ENCODE results near the gene LSR.
"Not testable (repeated sequence)": the region's sequence is repeated elsewhere in the genome, so short reads cannot be mapped to it uniquely, and the experiment has no call there.

The LSR gene

GRCh38 chr19:35281303-35281702 is 32.5 kb downstream of the LSR start:
- Mint-ChIP-seq H3K36me3 (no peaks in the 10 kb centered on the region), H3K27ac (no peak overlapping the region)

DNA sequence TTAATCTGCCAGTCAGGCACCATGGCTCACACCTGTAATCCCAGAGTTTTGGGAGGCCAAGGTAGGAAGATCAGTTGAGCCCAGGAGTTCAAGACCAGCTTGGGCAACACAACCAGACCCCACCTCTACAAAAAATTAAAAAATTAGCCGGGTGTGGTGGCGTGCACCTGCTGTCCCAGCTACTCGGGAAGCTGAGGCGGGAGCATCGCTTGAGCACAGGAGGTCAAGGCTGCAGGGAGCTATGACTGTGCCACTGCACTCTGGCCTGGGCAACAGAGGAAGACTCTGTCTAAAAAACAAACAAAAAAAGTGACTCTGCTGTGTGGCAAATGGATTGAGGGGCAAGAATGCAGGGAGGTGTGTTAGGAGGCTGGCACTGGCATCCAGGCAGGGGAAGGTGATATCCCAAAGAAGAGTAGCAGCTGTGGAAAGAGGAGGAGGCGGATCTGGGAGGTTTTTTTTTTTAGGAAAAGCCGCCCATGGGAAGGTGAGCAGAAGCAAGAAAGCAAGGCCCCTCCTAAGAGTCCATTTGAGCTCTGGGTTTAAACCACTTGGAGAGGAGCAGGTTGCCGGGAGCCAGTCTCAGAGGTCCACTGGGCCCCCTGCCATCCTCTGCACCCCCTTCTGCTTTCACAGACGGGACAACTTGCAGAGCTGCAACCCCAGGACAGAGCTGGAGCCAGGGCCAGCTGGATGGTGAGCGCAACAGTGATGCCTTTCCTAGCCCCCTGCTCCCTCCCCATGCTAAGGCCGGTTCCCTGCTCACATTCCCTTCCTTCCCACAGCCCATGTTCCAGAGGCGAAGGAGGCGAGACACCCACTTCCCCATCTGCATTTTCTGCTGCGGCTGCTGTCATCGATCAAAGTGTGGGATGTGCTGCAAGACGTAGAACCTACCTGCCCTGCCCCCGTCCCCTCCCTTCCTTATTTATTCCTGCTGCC is 35.6 kb downstream of the LSR start:
- Mint-ChIP-seq H3K4me3 (no peak overlapping the region), H3K4me1 (no peaks in the 10 kb centered on the region), H3K27ac (no peak overlapping the region), H3K9me3 (no peaks in the 10 kb centered on the region), H3K27me3 (peaks cover 6% of the 10 kb centered on the region), H3K36me3 (no peaks in the 10 kb centered on the region)

More at GRCh38 chr19:35281303-35281702, 32.5 kb downstream of the LSR start:
- no peaks in the 10 kb centered on the region for H3K4me1 Mint-ChIP-seq
- no peaks in the 10 kb centered on the region for H3K9me3 Mint-ChIP-seq
- peaks cover 6% of the 10 kb centered on the region for H3K27me3 Mint-ChIP-seq
- H3K4me3 Mint-ChIP-seq, result no peak overlapping the region

GRCh38 chr19:35285095-35285449 is 36.3 kb downstream of the LSR start:
- no peak overlapping the region for H3K27ac Mint-ChIP-seq
- H3K4me1 Mint-ChIP-seq, result no peaks in the 10 kb centered on the region
- H3K27me3 Mint-ChIP-seq, result peaks cover 6% of the 10 kb centered on the region

GRCh38 chr19:35285465-35285864 is 36.7 kb downstream of the LSR start:
- not testable (repeated sequence) for H3K9me3 Mint-ChIP-seq, H3K4me1 Mint-ChIP-seq, H3K27me3 Mint-ChIP-seq, H3K27ac Mint-ChIP-seq, H3K36me3 Mint-ChIP-seq, H3K4me3 Mint-ChIP-seq

More at GRCh38 chr19:35285095-35285449, 36.3 kb downstream of the LSR start:
- H3K36me3 Mint-ChIP-seq, result no peaks in the 10 kb centered on the region
- no peaks in the 10 kb centered on the region for H3K9me3 Mint-ChIP-seq
- H3K4me3 Mint-ChIP-seq, result no peak overlapping the region

GRCh38 chr19:35286101-35286500 is 37.3 kb downstream of the LSR start:
- not testable (repeated sequence) for H3K4me1 Mint-ChIP-seq, H3K27me3 Mint-ChIP-seq

GRCh38 chr19:35287713-35288112 is 38.9 kb downstream of the LSR start:
- H3K27ac Mint-ChIP-seq, result no peak overlapping the region
- peaks cover 6% of the 10 kb centered on the region for H3K27me3 Mint-ChIP-seq
- no peaks in the 10 kb centered on the region for H3K4me1 Mint-ChIP-seq
- H3K36me3 Mint-ChIP-seq, result no peaks in the 10 kb centered on the region
- no peak overlapping the region for H3K4me3 Mint-ChIP-seq
- no peaks in the 10 kb centered on the region for H3K9me3 Mint-ChIP-seq

More at GRCh38 chr19:35286101-35286500, 37.3 kb downstream of the LSR start:
- H3K4me3 Mint-ChIP-seq, H3K36me3 Mint-ChIP-seq, H3K27ac Mint-ChIP-seq, H3K9me3 Mint-ChIP-seq: not testable (repeated sequence)

DNA sequence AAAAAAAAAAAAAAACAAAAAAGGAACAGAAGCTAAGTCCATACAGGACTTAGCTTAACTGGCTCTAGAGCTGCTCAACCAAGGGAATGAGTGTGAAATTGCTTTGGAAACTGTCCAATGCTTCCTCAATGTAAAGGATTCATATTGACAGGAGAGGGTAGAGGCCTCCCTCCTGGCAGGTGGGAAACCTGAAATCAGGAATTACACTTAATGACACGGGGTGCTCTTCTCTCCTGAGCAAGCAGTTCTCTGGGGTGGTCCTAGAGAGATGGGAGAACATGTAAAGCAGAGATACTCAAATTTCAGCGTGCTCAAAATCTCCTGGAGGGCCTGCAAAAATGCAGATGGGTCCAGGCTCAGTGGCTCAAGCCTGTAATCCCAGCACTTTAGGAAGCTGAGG is 39.5 kb downstream of the LSR start:
- no peaks in the 10 kb centered on the region for H3K9me3 Mint-ChIP-seq
- no peaks in the 10 kb centered on the region for H3K36me3 Mint-ChIP-seq
- H3K4me1 Mint-ChIP-seq, result no peaks in the 10 kb centered on the region
- peaks cover 4% of the 10 kb centered on the region for H3K27me3 Mint-ChIP-seq
- H3K27ac Mint-ChIP-seq, result no peak overlapping the region
- no peak overlapping the region for H3K4me3 Mint-ChIP-seq

DNA sequence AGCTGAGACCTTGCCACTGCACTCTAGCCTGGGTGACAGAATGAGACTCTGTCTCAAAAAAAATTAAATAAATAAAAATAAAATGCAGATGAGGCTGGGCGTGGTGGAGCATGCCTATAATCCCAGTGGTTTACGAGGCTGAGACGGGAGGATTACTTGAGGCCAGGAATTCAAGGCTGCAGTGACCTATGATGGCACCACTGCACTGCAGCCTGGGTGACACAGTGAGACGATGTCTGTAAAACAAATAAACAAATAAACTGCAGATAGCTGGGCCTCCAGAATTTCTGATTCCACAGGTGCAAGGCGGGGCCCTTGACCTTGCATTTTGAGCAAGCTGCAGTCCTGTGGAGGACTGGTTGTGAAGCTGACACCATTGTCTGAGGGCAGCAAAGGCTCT is 40.1 kb downstream of the LSR start:
- no peak overlapping the region for H3K27ac Mint-ChIP-seq
- H3K4me1 Mint-ChIP-seq, result no peaks in the 10 kb centered on the region
- no peak overlapping the region for H3K4me3 Mint-ChIP-seq

GRCh38 chr19:35290381-35291127 is 41.8 kb downstream of the LSR start:
- Mint-ChIP-seq H3K27me3 (no peaks in the 10 kb centered on the region), H3K4me3 (no peak overlapping the region), H3K27ac (no peak overlapping the region), H3K9me3 (no peaks in the 10 kb centered on the region), H3K36me3 (no peaks in the 10 kb centered on the region), H3K4me1 (peaks cover under 1% of the 10 kb centered on the region)

More for the DNA sequence above, 40.1 kb downstream of the LSR start:
- H3K9me3 Mint-ChIP-seq, result no peaks in the 10 kb centered on the region
- H3K27me3 Mint-ChIP-seq, result peaks cover 2% of the 10 kb centered on the region
- no peaks in the 10 kb centered on the region for H3K36me3 Mint-ChIP-seq

- H3K9me3 Mint-ChIP-seq, result no peaks in the 10 kb centered on the region
- H3K4me3 Mint-ChIP-seq, result no peak overlapping the region
- no peak overlapping the region for H3K27ac Mint-ChIP-seq
- no peaks in the 10 kb centered on the region for H3K27me3 Mint-ChIP-seq
- no peaks in the 10 kb centered on the region for H3K36me3 Mint-ChIP-seq
- H3K4me1 Mint-ChIP-seq, result peaks cover 6% of the 10 kb centered on the region
These were observed 42.5 kb downstream of the LSR start for GRCh38 chr19:35291259-35291658.

DNA sequence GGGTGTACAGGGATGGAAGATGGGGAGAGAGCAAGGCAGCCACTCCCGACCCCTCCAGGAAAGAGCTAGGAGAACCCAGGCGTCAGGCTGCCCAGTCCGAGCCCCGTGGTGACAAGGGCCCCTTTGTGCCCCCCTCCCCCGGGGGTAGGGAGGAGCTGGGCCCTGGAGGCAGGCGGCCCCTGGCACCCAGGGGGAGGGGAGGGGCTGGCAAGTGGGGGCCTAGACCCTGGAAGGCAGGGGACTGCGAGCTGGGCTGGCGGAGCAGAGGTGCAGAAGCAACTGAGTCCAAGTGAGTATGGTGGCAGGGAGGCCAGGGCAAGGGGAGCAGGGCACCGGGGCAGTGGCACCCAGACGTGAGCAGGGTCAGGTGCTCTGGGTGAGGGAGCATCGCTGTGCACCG is 43.1 kb downstream of the LSR start, which contains the start of gene MAG:
TSS of gene MAG (plus strand) at position 246 of the 400 bp plus-strand sequence. CDS start 3,248 bp downstream, outside the sequence.
- no peaks in the 10 kb centered on the region for H3K36me3 Mint-ChIP-seq

DNA sequence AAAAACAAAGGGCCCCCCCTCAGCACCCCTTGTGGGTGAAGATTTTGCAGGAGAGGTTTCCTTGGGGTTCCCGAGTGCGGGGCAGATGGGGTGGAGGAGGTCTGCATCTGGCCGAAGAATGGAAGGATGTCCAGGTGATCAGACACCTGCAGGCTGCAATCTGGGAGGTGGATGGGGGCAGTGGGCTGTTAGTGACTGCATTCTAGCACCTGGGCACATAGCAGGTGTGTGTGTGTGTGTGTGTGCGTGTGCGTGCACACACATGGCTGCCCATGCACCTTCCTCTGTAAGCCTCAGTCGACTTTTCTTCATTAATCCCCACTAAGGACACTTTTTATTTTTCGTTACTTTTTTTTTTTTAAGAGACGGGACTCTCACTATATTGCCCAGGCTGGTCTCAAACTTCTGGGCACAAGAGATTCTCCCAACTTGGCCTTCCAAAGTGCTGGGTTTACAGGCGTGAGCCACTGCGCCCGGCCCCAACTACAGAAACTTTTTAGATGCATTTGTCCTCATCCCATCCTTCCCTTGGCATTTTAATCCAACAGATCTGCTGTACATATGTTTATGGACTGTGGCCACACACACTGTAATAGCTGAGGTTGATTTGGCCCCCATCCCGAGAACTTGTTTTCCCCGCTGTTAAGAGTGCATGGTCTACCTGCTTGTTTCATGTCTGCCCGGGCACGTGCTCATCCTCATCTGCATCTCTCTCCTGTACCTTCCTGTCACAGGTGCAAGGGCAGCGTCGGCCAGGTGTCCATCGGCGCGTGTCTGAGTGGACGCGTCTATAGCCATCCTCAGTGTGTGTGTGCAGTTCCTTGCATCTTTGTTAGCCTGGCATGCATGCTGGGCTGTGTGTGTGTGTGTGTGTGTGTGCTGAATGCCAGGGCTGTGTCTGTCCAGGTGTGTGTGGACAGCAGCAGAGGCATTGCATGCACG is 43.9 kb downstream of the LSR start:
- Mint-ChIP-seq H3K27ac (no peak overlapping the region), H3K4me3 (no peak overlapping the region), H3K4me1 (peaks cover 6% of the 10 kb centered on the region), H3K36me3 (no peaks in the 10 kb centered on the region), H3K27me3 (no peaks in the 10 kb centered on the region), H3K9me3 (no peaks in the 10 kb centered on the region)

More for the DNA sequence above, 43.1 kb downstream of the LSR start, which contains the start of gene MAG:
- no peaks in the 10 kb centered on the region for H3K27me3 Mint-ChIP-seq
- H3K4me3 Mint-ChIP-seq, result no peak within 1 kb of the TSS
- H3K4me1 Mint-ChIP-seq, result peaks cover 6% of the 10 kb centered on the region
- no peak within 1 kb of the TSS for H3K27ac Mint-ChIP-seq
- H3K9me3 Mint-ChIP-seq, result no peaks in the 10 kb centered on the region

- no peak overlapping the region for H3K27ac Mint-ChIP-seq
- H3K4me1 Mint-ChIP-seq, result peaks cover 6% of the 10 kb centered on the region
- H3K4me3 Mint-ChIP-seq, result no peak overlapping the region
- H3K36me3 Mint-ChIP-seq, result no peaks in the 10 kb centered on the region
- H3K9me3 Mint-ChIP-seq, result no peaks in the 10 kb centered on the region
- no peaks in the 10 kb centered on the region for H3K27me3 Mint-ChIP-seq
These were observed 44.5 kb downstream of the LSR start for GRCh38 chr19:35293363-35293739.

GRCh38 chr19:35293808-35294207 is 45.0 kb downstream of the LSR start:
- H3K4me1 Mint-ChIP-seq, result peaks cover 6% of the 10 kb centered on the region
- no peaks in the 10 kb centered on the region for H3K9me3 Mint-ChIP-seq

DNA sequence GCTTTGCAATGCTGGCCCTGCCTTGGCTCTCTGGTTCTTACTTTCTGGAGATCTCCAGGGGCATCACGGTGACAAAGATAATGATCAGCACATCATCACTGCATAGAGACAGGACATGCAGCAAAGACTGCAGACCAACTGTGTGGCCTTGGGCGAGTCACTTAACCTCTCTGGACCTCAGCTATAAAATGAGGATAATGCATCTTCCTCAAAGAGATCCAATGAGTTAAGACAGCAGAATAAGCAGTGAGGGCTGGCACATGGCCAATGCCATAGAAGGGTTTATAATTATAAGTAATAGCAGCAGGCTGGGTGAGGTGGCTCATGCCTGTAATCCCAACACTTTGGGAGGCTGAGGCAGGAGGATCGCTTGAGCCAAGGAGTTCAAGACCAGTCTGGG is 45.5 kb downstream of the LSR start:
- Mint-ChIP-seq H3K27ac (no peak overlapping the region), H3K4me3 (no peak overlapping the region), H3K4me1 (peaks cover 6% of the 10 kb centered on the region), H3K36me3 (no peaks in the 10 kb centered on the region), H3K27me3 (no peaks in the 10 kb centered on the region), H3K9me3 (no peaks in the 10 kb centered on the region)

More at GRCh38 chr19:35293808-35294207, 45.0 kb downstream of the LSR start:
- Mint-ChIP-seq H3K27ac (no peak overlapping the region), H3K36me3 (no peaks in the 10 kb centered on the region), H3K4me3 (no peak overlapping the region), H3K27me3 (no peaks in the 10 kb centered on the region)

Measured in activated naive CD4-positive, alpha-beta T cell treated with anti-CD3 and anti-CD28 coated beads, Interleukin-2, amount 50 U/mL, for 24 hours (primary cell).